ENCODE data around the gene ATP2C1. TPM values are rescaled to one million over a fixed set of nuclear protein-coding genes. Genes with fewer than 3 reads are reported as not detected.

ATP2C1 gene
- total RNA-seq, 4 donors from 2014 or later, result 25.1 to 41.7 (median 26.4) TPM

GRCh38 chr3:130870423-130870822 lies 23.5 kb upstream of the ATP2C1 start:
- no peak for ATAC-seq
- no peak for TF ChIP-seq POLR2A (IDR thresholded peaks at IDR 0.05)
- H3K9me3 ChIP-seq, result no peaks in the 10 kb centered on the region
- H3K4me1 ChIP-seq, result no peaks in the 10 kb centered on the region
- no peak overlapping the region for H3K27ac ChIP-seq
- no peaks in the 10 kb centered on the region for H3K36me3 ChIP-seq
- H3K4me3 ChIP-seq, result no peak overlapping the region
- DNase-seq, result no peak
- no peaks in the 10 kb centered on the region for H3K27me3 ChIP-seq
- intact Hi-C loops (cut with DNase I; ENCODE audit: low total_unique reads), result no loop called here
- in situ Hi-C loops (cut with MboI; ENCODE audit: low sequenced_read_pairs in 4 of 4), result no loop called here

- Histone ChIP-seq H3K27me3 (no peaks in the 10 kb centered on the region), H3K9me3 (no peaks in the 10 kb centered on the region), H3K27ac (no peak overlapping the region), H3K4me1 (peaks cover 5% of the 10 kb centered on the region in 2 donors), H3K36me3 (no peaks in the 10 kb centered on the region), H3K4me3 (no peak overlapping the region)
- in situ Hi-C loops (cut with MboI; ENCODE audit: low sequenced_read_pairs in 4 of 4) (loop anchor here in 1 of 4 donors (25.0 kb wide), 1 partner anchor 114 kb away; no protein-coding TSS in a partner anchor), intact Hi-C loops (cut with DNase I; ENCODE audit: low total_unique reads) (no loop called here)
- TF ChIP-seq POLR2A (IDR thresholded peaks at IDR 0.05) (no peak), CTCF (IDR thresholded peaks at IDR 0.05 in 4 of 5, conservative IDR thresholded peaks at IDR 0.05 in 1 of 5) (no peak)
- ATAC-seq, result no peak
- DNase-seq, result no peak
These were observed 17.3 kb upstream of the ATP2C1 start for GRCh38 chr3:130876594-130876993.

DNA sequence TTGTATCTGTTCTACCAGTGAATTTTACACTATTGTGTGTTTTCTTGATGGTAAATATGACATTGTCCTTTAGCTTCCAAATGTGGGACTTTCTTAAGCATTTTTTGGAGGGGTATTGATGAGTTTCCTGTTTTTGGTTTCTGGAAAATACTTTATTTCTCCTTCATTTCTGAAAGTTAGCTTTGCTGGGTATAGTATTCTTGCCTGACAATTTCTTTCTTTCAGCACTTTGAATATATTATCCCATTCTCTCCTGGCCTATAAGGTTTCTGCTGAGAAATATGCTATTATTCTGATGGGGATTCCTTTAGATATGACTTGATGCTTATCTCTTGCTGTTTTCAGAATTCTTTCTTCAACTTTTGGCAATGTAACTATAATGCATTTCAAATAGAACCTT lies 15.4 kb upstream of the ATP2C1 start:
- no peaks in the 10 kb centered on the region for H3K9me3 ChIP-seq

DNA sequence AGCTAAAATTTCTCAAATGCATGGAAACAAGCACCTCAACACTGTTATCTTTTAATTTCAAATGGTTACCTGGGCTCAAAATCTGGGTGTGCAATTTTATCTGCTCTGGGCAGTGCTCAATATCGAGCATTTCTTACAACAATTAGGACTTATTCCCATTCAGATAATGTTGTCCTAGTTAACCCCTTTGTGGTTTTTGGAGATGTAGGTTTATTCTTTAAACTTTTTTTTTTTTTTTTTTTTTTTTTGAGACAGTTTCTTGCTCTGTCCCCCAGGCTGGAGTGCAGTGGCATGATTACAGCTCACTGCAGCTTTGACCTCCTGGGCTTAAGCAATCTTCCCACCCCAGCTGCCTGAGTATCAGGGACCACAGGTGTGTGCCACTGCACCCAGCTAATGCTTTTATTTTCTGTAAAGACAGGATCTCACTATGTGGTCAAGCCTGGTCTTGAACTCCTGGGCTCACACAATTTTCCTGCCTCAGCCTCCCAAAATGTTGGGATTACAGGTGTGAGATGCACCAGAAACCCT lies 4.4 kb upstream of the ATP2C1 start:
- Histone ChIP-seq H3K36me3 (no peaks in the 10 kb centered on the region), H3K27ac (no peak overlapping the region), H3K4me3 (no peak overlapping the region), H3K27me3 (no peaks in the 10 kb centered on the region), H3K4me1 (peaks cover 0 to 7% of the 10 kb centered on the region in 2 donors), H3K9me3 (no peaks in the 10 kb centered on the region)
- in situ Hi-C loops (cut with MboI; ENCODE audit: low sequenced_read_pairs in 4 of 4) (loop anchor here in 1 of 4 donors (25.0 kb wide), 1 partner anchor 127 kb away; no protein-coding TSS in a partner anchor), intact Hi-C loops (cut with DNase I; ENCODE audit: low total_unique reads) (no loop called here)
- ATAC-seq (no peak), DNase-seq (no peak)
- no peak for TF ChIP-seq CTCF (IDR thresholded peaks at IDR 0.05 in 4 of 5, conservative IDR thresholded peaks at IDR 0.05 in 1 of 5)

More for the DNA sequence above, 15.4 kb upstream of the ATP2C1 start:
- no peak for ATAC-seq
- DNase-seq, result no peak
- Histone ChIP-seq H3K4me3 (no peak overlapping the region), H3K27ac (no peak overlapping the region), H3K36me3 (no peaks in the 10 kb centered on the region), H3K27me3 (no peaks in the 10 kb centered on the region), H3K4me1 (peaks cover 5 to 14% of the 10 kb centered on the region in 2 donors)
- in situ Hi-C loops (cut with MboI; ENCODE audit: low sequenced_read_pairs in 4 of 4) (loop anchor here in 1 of 4 donors (25.0 kb wide), 1 partner anchor 116 kb away; no protein-coding TSS in a partner anchor), intact Hi-C loops (cut with DNase I; ENCODE audit: low total_unique reads) (no loop called here)
- TF ChIP-seq CTCF (IDR thresholded peaks at IDR 0.05 in 4 of 5, conservative IDR thresholded peaks at IDR 0.05 in 1 of 5) (no peak), POLR2A (IDR thresholded peaks at IDR 0.05) (no peak)

DNA sequence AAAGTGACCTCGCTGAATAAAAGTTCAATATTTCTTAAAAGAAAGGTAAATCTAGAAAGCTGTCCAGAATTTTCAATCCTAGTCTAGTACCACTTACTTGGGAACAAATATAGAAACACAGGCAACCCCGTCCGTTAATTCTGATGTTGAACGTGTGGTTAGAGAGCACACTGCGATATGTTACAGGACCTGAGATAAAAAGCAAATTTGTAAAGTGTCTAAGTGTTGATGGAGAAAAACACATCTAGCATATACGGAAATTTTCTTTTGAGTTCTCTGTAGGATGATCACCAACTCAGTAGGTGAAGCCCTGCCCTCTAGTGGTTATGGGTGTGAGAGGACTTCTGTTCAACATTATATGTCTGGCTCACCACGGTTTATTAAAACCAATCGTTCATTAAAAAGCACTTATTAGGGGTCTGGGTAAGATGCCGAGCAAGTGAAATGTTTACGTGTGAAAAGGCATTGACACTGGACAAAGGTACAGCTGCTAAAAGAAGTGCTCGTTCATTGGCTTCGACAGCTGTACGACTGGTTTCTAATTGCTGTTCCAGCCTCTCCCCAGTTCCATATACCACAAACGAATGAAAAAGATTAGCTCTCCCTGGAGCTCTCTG lies 1.0 kb upstream of the ATP2C1 start:
- DNase-seq (peak; percentile 61 to 65), ATAC-seq (peak; percentile 78 to 80)
- in situ Hi-C loops (cut with MboI; ENCODE audit: low sequenced_read_pairs in 4 of 4) (loop anchor here in 3 of 4 donors (5.0 to 25.0 kb wide), 2 partner anchors 126 to 131 kb away; no protein-coding TSS in a partner anchor), intact Hi-C loops (cut with DNase I; ENCODE audit: low total_unique reads) (loop anchor here (1.0 to 10.0 kb wide), 3 partner anchors 42 to 492 kb away; partner anchors contain the start of gene NUDT16)
- H3K4me1 ChIP-seq, result peaks cover 9 to 22% of the 10 kb centered on the region in 2 donors
- H3K27me3 ChIP-seq, result no peaks in the 10 kb centered on the region
- no peaks in the 10 kb centered on the region for H3K9me3 ChIP-seq
- TF ChIP-seq POLR2A (IDR thresholded peaks at IDR 0.05), result no peak
- TF ChIP-seq CTCF (IDR thresholded peaks at IDR 0.05 in 4 of 5, conservative IDR thresholded peaks at IDR 0.05 in 1 of 5), result peak; percentile 82 to 89 (median 87)
- H3K27ac ChIP-seq, result peak overlapping the region; percentile 91 to 98 (median 96)
- H3K4me3 ChIP-seq, result peak overlapping the region; percentile 84 to 96 (median 92)
- H3K36me3 ChIP-seq, result no peaks in the 10 kb centered on the region

Data from gastrocnemius medialis (tissue), 4 donors.